Neural progenitor cell (in vitro differentiated cells): Measurements from ENCODE around the gene ASIC3. TPM values are rescaled to one million over a fixed set of nuclear protein-coding genes. Genes with fewer than 3 reads are reported as not detected.
A peak's percentile ranks its signal among the peaks of the same experiment; 100 is the strongest.

Experiments
- DNase-seq: peaks from one replicate; pipeline ENCODE4 v3.0.0-alpha.2; 2016; ENCODE audit warnings: low spot score
- H2AFZ ChIP-seq: fragments of 200-600 bp; sonication (generic); replicated peaks from 2 replicates; pipeline ENCODE4 v1.6.1; 2016; ENCODE audit warnings: antibody characterized with exemption
- H3F3A ChIP-seq: fragments of 200-600 bp; sonication (generic); 2 replicates; pipeline ENCODE4 v1.6.1; 2016; ENCODE audit warnings: antibody characterized with exemption, low read depth
- H3K27ac ChIP-seq: fragments of 200-600 bp; sonication (generic); 2 replicates; pipeline ENCODE4 v1.5.1; 2016; ENCODE audit warnings: mild to moderate bottlenecking
- H3K27me3 ChIP-seq: fragments of 200-600 bp; sonication (generic); 2 replicates; pipeline ENCODE4 v1.6.1; 2016; ENCODE audit warnings: mild to moderate bottlenecking, moderate library complexity
- H3K36me3 ChIP-seq: fragments of 200-600 bp; sonication (generic); 2 replicates; pipeline ENCODE4 v1.5.1; 2016
- H3K4me1 ChIP-seq: fragments of 200-600 bp; sonication (generic); 2 replicates; pipeline ENCODE4 v1.6.1; 2016; ENCODE audit warnings: mixed run types
- H3K4me2 ChIP-seq: fragments of 200-600 bp; sonication (generic); 2 replicates; pipeline ENCODE4 v1.6.1; 2016
- H3K4me3 ChIP-seq: fragments of 200-600 bp; sonication (generic); 2 replicates; pipeline ENCODE4 v1.5.1; 2016
- H3K79me2 ChIP-seq: fragments of 200-600 bp; sonication (generic); 2 replicates; pipeline ENCODE4 v1.6.1; 2016; ENCODE audit warnings: low read depth
- H3K9ac ChIP-seq: fragments of 200-600 bp; sonication (generic); 2 replicates; pipeline ENCODE4 v1.6.1; 2016
- H3K9me3 ChIP-seq: fragments of 200-600 bp; sonication (generic); 2 replicates; pipeline ENCODE4 v1.5.1; 2016; ENCODE audit warnings: low read depth
- H4K20me1 ChIP-seq: fragments of 200-600 bp; sonication (generic); 2 replicates; pipeline ENCODE4 v1.6.1; 2016; ENCODE audit warnings: low read depth
- H3K27ac Mint-ChIP-seq: 3 replicates; pipeline ENCODE4 v1.8.0; 2021; ENCODE audit warnings: mixed read lengths
- H3K27me3 Mint-ChIP-seq: 2 replicates; pipeline ENCODE4 v1.8.0; 2022; ENCODE audit warnings: low read depth, mild to moderate bottlenecking, inconsistent platforms, moderate library complexity, mixed read lengths; ENCODE audit not compliant: insufficient read depth
- H3K36me3 Mint-ChIP-seq: 3 replicates; pipeline ENCODE4 v1.8.0; 2021; ENCODE audit warnings: mixed read lengths
- H3K4me1 Mint-ChIP-seq: 3 replicates; pipeline ENCODE4 v1.8.0; 2021; ENCODE audit warnings: mixed read lengths
- H3K4me3 Mint-ChIP-seq: 3 replicates; pipeline ENCODE4 v1.8.0; 2021; ENCODE audit warnings: mild to moderate bottlenecking, moderate library complexity, mixed read lengths
- H3K9me3 Mint-ChIP-seq: 3 replicates; pipeline ENCODE4 v1.8.0; 2020; ENCODE audit warnings: mixed read lengths
- CTCF ChIP-seq: fragments of 200-600 bp; sonication (generic); IDR thresholded peaks from 2 replicates; pipeline ENCODE4 v1.5.1; 2017; ENCODE audit warnings: antibody characterized with exemption, mild to moderate bottlenecking
- EZH2 ChIP-seq: fragments of 200-600 bp; sonication (generic); IDR thresholded peaks from 2 replicates; pipeline ENCODE4 v1.6.1; 2017; ENCODE audit warnings: antibody characterized with exemption, mild to moderate bottlenecking, moderate library complexity
- EZH2phosphoT487 ChIP-seq: fragments of 200-600 bp; sonication (generic); IDR thresholded peaks from 2 replicates; pipeline ENCODE4 v1.6.1; 2017; ENCODE audit warnings: antibody characterized with exemption
- total RNA-seq: library from RNA; depleted of rRNA; stranded (reverse); fragments of >200 nt; gene quantifications from 2 replicates; pipeline ENCODE4 v1.2.3, GENCODE V29; 2015; ENCODE audit warnings: low replicate concordance

Gene ASIC3
- total RNA-seq, 1 donor from 2014 or later = not detected

GRCh38 chr7:151028131-151028947 is 20.0 kb upstream of the ASIC3 start, which contains the start of gene ABCB8:
Gene ABCB8, plus strand, starts transcription at chr7:151028450. Its CDS starts 66 bp downstream, at chr7:151028516.
- no peaks in the 10 kb centered on the region for H3K9me3 ChIP-seq
- no peaks in the 10 kb centered on the region for H4K20me1 ChIP-seq
- no peak within 1 kb of the TSS for H3K27ac ChIP-seq
- peak within 1 kb of the TSS; percentile 83 for H3K4me3 ChIP-seq
- peaks cover 17% of the 10 kb centered on the region for H3F3A ChIP-seq
- peaks cover 13% of the 10 kb centered on the region for H3K4me1 ChIP-seq
- Mint-ChIP-seq H3K4me3 (peak within 1 kb of the TSS; percentile 90), H3K36me3 (peaks cover 4% of the 10 kb centered on the region), H3K27me3 (peaks cover 11% of the 10 kb centered on the region), H3K4me1 (peaks cover 40% of the 10 kb centered on the region), H3K9me3 (no peaks in the 10 kb centered on the region), H3K27ac (peak within 1 kb of the TSS; percentile 81)
- peak; percentile 98 for DNase-seq
- no peaks in the 10 kb centered on the region for H3K36me3 ChIP-seq
- no peak within 1 kb of the TSS for H3K9ac ChIP-seq
- peak within 1 kb of the TSS; percentile 85 for H3K4me2 ChIP-seq
- H3K79me2 ChIP-seq = peaks cover 2% of the 10 kb centered on the region
- peak within 1 kb of the TSS; percentile 94 for H2AFZ ChIP-seq
- TF ChIP-seq CTCF = peak; percentile 53
- TF ChIP-seq EZH2 = no peak
- H3K27me3 ChIP-seq = peaks cover 24% of the 10 kb centered on the region

GRCh38 chr7:151028948-151029501 is 19.3 kb upstream of the ASIC3 start:
- Histone ChIP-seq H4K20me1 (no peaks in the 10 kb centered on the region), H3K4me3 (peak overlapping the region; percentile 83), H3K36me3 (no peaks in the 10 kb centered on the region), H3K4me2 (peak overlapping the region; percentile 78), H3K27me3 (peaks cover 24% of the 10 kb centered on the region), H3K9ac (no peak overlapping the region), H3K4me1 (peaks cover 13% of the 10 kb centered on the region), H3K27ac (no peak overlapping the region), H3K9me3 (no peaks in the 10 kb centered on the region), H2AFZ (peak overlapping the region; percentile 94), H3F3A (peaks cover 17% of the 10 kb centered on the region), H3K79me2 (peaks cover 2% of the 10 kb centered on the region)
- Mint-ChIP-seq H3K9me3 (no peaks in the 10 kb centered on the region), H3K36me3 (peaks cover 4% of the 10 kb centered on the region), H3K27me3 (peaks cover 11% of the 10 kb centered on the region), H3K27ac (peak overlapping the region; percentile 81), H3K4me1 (peaks cover 40% of the 10 kb centered on the region), H3K4me3 (peak overlapping the region; percentile 90)
- no peak for TF ChIP-seq EZH2
- TF ChIP-seq EZH2phosphoT487 = no peak
- no peak for TF ChIP-seq CTCF
- no peak for DNase-seq

GRCh38 chr7:151031011-151031410 is 17.3 kb upstream of the ASIC3 start:
- Mint-ChIP-seq H3K4me3 (no peak overlapping the region), H3K27ac (no peak overlapping the region), H3K27me3 (peaks cover 7% of the 10 kb centered on the region), H3K9me3 (no peaks in the 10 kb centered on the region), H3K4me1 (peaks cover 33% of the 10 kb centered on the region), H3K36me3 (peaks cover 4% of the 10 kb centered on the region)
- Histone ChIP-seq H4K20me1 (no peaks in the 10 kb centered on the region), H3K4me2 (no peak overlapping the region), H3K9me3 (no peaks in the 10 kb centered on the region), H3K27me3 (peaks cover 5% of the 10 kb centered on the region), H3K9ac (no peak overlapping the region), H3K36me3 (no peaks in the 10 kb centered on the region), H3F3A (peaks cover 17% of the 10 kb centered on the region), H2AFZ (no peak overlapping the region), H3K27ac (no peak overlapping the region), H3K4me3 (no peak overlapping the region), H3K79me2 (peaks cover 2% of the 10 kb centered on the region), H3K4me1 (peaks cover 9% of the 10 kb centered on the region)
- no peak for TF ChIP-seq CTCF
- TF ChIP-seq EZH2phosphoT487 = no peak
- TF ChIP-seq EZH2 = no peak
- DNase-seq = no peak
